Stimulated activated CD8-positive, alpha-beta memory T cell treated with anti-CD3 and anti-CD28 coated beads, Interleukin-7, amount 100 ng/mL, for 4 hours (primary cell): Measurements from ENCODE around the gene ZNF148.
A peak's percentile ranks its signal among the peaks of the same experiment; 100 is the strongest.

Experiments used
- DNase-seq, 2 donors: peaks; one replicate each; pipeline ENCODE4 v3.0.0-alpha.2; 2020; ENCODE audit warnings: low read depth in 2 of 2

The ZNF148 gene

DNA sequence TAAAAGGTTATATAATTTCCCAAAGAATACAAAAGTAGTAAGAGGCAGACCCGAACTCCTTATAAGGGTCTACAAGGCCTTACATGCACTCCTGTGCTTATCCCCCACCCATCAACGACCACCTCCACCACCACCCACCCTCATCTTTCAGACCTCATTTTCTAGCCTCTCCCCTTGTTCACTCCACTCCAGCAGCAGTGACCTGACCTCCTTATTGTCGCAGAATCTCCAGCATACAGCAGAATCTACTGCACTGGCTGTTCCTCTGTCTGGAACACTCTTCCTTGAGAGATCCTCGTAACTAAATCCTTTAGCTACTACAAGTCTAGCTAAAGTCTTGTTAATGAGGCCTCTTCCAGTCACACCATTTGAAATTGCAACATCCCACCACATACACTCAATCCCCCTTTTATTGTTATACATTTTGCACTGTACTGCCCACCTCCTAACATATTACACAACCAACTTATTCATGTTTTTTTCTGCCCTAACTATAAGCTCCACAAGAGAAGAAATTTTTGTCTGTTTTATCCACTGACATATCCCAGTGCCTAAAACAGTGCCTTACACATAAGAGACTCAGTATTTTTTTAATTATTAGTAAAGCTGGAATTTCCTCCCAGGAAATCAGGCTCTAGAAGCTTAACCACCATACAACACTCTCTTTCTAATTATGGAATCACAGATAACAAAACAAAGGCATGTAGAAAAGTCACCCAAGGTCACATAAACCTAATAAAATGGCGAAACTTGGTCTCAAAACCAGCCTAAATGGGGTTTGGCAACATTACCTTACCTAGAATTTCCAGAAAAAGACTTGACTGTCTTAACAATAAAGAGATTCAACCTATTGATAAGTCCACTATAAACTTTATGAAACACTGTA lies 40.2 kb downstream of the ZNF148 start:
- no peak for DNase-seq

DNA sequence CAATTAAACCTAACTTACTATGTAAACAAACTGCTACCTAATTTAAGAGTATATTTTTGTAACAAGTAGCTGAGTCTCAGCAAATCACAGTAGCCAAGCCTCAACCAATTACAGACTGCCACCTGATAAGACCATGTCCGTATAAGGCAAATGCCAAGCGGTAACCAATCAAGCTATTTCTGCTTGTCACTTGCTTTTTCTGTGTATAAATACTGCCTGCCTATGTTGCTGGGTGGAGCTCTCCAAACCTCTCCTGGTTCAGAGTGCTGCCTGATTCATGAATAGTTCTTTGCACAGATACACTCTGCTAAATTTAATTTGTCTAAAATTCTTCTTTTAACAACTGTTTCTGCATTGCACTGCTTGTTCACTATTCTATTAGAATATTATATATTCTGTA lies 42.6 kb downstream of the ZNF148 start:
- no peak for DNase-seq

DNA sequence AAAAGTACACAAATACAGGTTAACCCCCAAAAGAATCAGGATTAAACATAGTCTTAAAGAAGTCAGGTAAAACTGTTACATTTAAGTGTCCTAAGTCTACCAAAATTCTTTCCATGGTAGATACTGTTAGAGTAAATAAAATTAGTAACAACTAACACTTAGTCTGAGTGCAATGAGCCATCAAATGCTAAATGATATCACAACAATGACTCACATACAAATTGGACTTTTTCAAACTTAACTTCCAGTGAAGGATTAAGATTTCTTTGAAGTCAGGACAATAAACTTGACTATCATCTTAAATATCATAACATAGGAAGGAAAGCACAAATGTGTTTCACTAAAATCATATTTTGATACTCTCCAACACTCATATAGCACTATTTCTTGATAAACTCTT lies 43.9 kb downstream of the ZNF148 start:
- no peak for DNase-seq

- no peak for DNase-seq
These were observed 48.2 kb downstream of the ZNF148 start for GRCh38 chr3:125326957-125327356.

DNA sequence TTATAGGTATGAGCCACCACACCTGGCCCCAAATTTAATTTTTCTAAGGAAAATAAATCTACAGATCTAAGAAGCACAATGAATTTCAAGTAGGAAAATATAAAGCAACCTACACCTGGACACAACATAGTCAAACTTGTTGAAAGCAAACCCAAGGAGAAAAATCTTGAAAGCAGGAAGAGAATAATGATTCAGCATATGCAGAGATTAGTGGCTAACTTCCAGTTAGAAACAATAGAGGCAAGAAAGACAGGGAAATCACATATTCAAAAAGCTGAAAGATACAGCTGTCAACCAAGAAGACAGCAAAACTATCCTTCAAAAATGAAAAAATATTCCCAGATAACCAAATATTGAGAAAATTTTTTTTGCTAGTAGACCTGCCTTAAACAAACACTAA lies 49.4 kb downstream of the ZNF148 start:
- no peak for DNase-seq

GRCh38 chr3:125324341-125324740 lies 50.8 kb downstream of the ZNF148 start:
- no peak for DNase-seq

GRCh38 chr3:125322917-125323316 lies 52.2 kb downstream of the ZNF148 start:
- DNase-seq, result no peak

- DNase-seq, result no peak
These were observed 53.0 kb downstream of the ZNF148 start for GRCh38 chr3:125322166-125322565.

GRCh38 chr3:125319765-125320164 lies 55.4 kb downstream of the ZNF148 start:
- no peak for DNase-seq

DNA sequence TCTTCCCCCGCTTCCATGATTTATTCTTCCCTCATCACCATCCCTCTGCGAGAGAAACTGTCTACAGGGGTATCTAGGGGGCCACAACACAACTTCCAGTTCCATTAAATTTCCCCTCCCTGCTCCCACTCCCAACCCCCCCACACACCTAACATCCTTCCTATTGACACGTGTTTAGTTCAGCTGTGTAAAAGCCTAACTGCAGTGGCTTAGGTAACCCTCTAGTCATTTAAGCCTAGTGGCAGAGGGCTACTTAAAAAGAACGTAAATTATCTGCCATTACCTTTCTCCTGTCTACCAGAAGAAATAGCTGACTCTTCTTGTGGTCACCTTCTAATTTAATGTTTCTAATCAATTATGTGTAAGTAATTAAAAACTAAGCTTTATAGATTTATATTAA lies 56.3 kb downstream of the ZNF148 start:
- DNase-seq, result no peak

DNA sequence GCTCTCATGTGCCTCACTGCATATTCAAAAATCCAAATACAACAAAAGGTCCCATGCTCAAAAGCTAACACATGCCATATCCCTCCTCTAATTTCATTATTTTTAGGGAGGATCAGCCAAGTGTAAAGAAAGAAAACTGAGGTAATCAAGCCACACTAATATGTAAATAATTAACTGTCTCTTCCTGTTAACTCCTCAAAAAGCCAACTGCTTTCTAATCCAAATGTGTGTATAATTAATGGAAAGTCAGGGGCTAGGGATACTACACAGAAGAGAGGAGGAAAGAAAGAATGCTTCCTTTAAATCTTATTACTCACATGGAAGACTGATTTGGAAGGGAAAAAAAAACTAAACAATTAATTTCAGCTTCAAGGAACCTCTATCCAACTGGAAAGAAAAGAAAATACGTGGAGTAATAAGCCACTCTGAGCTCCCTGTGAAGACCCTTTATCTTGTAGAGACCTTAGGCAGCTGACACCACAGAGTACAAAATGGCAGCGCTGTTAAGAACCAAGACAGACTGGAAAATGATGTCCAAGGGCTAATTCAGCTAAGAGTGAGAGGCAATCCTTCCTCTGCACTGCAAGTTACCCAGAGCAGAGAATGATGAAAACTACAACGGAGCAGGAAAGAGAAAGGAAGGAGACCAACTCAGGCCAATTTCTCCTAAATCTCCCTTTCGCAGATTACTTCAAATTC lies 56.8 kb downstream of the ZNF148 start:
- DNase-seq, result no peak

DNA sequence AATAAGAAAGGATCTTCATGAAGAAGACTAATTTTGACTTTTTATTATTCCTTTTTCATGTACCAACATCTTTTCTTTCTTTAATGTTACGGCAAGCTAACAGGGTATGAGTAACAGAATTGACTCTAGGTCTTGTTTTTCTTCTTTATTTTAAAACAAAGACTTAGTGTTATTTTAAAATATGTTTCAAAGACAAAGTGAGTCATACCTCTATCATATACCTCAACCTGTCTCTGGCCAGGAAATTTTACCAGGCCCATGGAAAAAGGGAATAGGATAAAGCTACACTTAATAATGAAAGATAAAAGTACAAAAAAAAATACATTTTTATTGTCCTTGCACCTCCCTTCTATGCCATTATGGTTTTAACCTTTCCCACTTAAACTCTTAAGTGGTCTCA lies 57.4 kb downstream of the ZNF148 start:
- DNase-seq, result no peak

- DNase-seq, result no peak
These were observed 58.2 kb downstream of the ZNF148 start for GRCh38 chr3:125316949-125317348.

DNA sequence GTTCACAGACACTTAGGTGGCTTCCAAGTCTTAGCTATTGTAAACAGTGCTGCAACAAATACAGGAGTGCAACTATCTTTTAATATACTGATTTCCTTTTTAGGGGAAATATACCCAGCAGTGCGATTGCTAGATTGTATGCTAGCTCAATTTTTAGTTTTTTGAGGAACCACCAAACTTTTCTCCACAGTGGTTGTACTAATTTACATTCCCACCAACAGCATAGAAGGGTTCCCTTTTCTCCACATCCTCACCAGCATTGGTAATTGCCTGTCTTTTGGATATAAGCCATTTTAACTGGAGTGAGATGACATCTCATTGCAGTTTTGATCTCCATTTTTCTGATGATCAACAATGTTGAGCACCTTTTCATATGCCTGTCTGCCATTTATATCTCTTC lies 58.9 kb downstream of the ZNF148 start:
- no peak for DNase-seq

GRCh38 chr3:125313060-125313635 lies 62.0 kb downstream of the ZNF148 start:
- DNase-seq, result no peak

DNA sequence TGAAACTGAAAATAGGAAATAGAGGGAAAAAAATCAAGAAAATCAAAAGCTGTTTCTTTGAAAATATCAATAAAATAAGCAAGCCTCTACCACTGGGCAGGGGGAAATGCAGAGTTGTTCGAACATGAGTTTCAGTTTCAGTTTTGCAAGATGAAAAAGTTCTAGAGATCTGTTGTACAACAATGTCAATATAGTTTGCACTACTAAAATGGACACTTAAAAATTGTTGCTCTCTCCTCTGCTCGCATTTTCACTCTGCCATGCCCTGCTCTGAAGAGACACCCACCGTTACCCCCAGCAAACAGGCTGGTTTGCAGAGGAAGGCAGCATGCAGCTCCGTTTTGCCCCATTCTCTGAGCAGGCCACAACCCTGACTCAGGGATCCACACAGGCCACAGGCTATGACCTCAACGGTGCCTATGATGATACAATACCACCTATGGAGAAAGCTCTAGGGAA lies 64.5 kb downstream of the ZNF148 start:
- peak; percentile 5 to 30 for DNase-seq

DNA sequence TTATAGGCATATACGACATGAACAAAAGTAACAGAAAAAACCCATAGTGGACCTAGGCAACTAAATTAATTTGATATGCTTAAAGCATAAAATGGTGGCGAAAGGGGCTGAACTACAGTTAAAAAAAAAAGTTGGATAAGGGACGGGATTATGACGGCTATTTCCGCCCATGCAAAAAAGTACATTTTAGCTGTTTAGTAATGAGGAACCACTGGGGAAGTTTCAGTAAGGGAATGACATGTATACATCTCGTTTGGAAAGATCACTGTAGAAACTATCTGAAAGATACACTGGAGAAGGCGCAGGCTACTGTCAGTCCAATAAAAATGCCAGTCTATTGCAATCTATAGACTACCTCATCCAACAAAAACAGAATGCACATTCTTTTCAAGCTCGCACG lies 65.6 kb downstream of the ZNF148 start:
- no peak for DNase-seq

- no peak for DNase-seq
These were observed 68.5 kb downstream of the ZNF148 start for GRCh38 chr3:125306620-125307019.

GRCh38 chr3:125302932-125303331 lies 72.2 kb downstream of the ZNF148 start:
- DNase-seq, result no peak

DNA sequence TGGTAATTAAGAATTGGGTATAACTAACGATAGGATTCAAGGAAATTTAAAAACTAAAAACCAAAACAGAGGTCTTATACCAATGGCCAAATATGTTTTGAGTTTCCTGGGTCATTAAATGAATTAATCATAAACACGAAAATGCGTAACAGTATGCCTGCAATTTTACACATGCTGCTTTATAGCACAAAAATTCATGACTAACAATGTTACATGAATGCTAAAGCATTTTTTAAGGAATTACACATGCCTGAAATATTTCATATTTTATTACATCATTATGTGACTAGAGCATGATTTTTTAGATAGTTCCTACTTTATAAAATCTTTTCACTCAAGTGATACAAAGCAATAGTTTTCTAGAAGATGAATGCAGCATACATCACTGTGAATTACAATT lies 74.7 kb downstream of the ZNF148 start:
- DNase-seq, result no peak

GRCh38 chr3:125294411-125294810 lies 80.7 kb downstream of the ZNF148 start:
- no peak for DNase-seq

- DNase-seq, result no peak
These were observed 83.1 kb downstream of the ZNF148 start for GRCh38 chr3:125292015-125292414.
